ENCODE measurements around the gene ARID1A.

- TF ChIP-seq, protein P1, sequence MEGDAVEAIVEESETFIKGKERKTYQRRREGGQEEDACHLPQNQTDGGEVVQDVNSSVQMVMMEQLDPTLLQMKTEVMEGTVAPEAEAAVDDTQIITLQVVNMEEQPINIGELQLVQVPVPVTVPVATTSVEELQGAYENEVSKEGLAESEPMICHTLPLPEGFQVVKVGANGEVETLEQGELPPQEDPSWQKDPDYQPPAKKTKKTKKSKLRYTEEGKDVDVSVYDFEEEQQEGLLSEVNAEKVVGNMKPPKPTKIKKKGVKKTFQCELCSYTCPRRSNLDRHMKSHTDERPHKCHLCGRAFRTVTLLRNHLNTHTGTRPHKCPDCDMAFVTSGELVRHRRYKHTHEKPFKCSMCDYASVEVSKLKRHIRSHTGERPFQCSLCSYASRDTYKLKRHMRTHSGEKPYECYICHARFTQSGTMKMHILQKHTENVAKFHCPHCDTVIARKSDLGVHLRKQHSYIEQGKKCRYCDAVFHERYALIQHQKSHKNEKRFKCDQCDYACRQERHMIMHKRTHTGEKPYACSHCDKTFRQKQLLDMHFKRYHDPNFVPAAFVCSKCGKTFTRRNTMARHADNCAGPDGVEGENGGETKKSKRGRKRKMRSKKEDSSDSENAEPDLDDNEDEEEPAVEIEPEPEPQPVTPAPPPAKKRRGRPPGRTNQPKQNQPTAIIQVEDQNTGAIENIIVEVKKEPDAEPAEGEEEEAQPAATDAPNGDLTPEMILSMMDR (IDR thresholded peaks at IDR 0.05; ENCODE audit: insufficient read depth, low read length, poor library complexity, severe bottlenecking) = no peak
- no peak for TF ChIP-seq EZH2phosphoT487 (conservative IDR thresholded peaks at IDR 0.05; ENCODE audit: low read length)
Measured at GRCh38 chr1:26831059-26831458, 135.2 kb downstream of the ARID1A start.
